Panc1 (cell line): ENCODE results near the gene GABRR2. TPM values are rescaled to one million over a fixed set of nuclear protein-coding genes. Genes with fewer than 3 reads are reported as not detected.

Source experiments
- ATAC-seq: fragments of 200-7000 bp; cut with Tn5 transposase; 2 replicates; pipeline ENCODE4 v1.9.1; 2020; ENCODE audit warnings: mild to moderate bottlenecking, moderate library complexity
- BruUV-seq: library from RNA; stranded (reverse); fragments of 400-500 nt; replicated peaks from 2 replicates; lab custom pipeline; 2021; lab: Mats Ljungman, UMichigan
- CTCF ChIA-PET: fragments of 300-600 bp; sonication (Branson Sonifier 250); formaldehyde crosslinking; loops from one replicate; lab custom pipeline; 2022; ENCODE audit warnings: antibody characterized with exemption; lab: Charles Lee
- POLR2A ChIA-PET: fragments of 300-600 bp; sonication (Branson Sonifier 250); formaldehyde crosslinking; loops from one replicate; lab custom pipeline; 2022; ENCODE audit warnings: antibody characterized with exemption; lab: Charles Lee
- DNase-seq: peaks from one replicate; pipeline ENCODE4 v3.0.0-alpha.2; 2010; ENCODE audit warnings: low read depth, low spot score
- H3K27ac ChIP-seq: 2 replicates; pipeline ENCODE4 v1.5.1; 2011; ENCODE audit warnings: mild to moderate bottlenecking, low read length, inconsistent platforms
- H3K27me3 ChIP-seq: fragments of 200-500 bp; sonication (Bioruptor generic); 2 replicates; pipeline ENCODE4 v1.6.0; 2014; ENCODE audit warnings: low read length, inconsistent platforms; ENCODE audit not compliant: control insufficient read depth, insufficient read depth
- H3K36me3 ChIP-seq: fragments of 200-500 bp; sonication (Bioruptor generic); 2 replicates; pipeline ENCODE4 v1.5.1; 2014; ENCODE audit warnings: inconsistent platforms, mild to moderate bottlenecking, low read length, moderate library complexity; ENCODE audit not compliant: control insufficient read depth, insufficient read depth
- H3K4me1 ChIP-seq: 2 replicates; pipeline ENCODE4 v1.5.1; 2011; ENCODE audit warnings: inconsistent platforms, mild to moderate bottlenecking, low read length, moderate library complexity; ENCODE audit not compliant: control insufficient read depth, insufficient read depth
- H3K4me3 ChIP-seq, 2 experiments: 2 replicates each; pipeline ENCODE4 v1.5.1; 2011 to 2012; ENCODE audit warnings: low read depth in 2 of 2, low read length in 2 of 2, mild to moderate bottlenecking in 2 of 2, inconsistent platforms in 1 of 2, moderate library complexity in 1 of 2
- H3K9me3 ChIP-seq: fragments of 200-500 bp; sonication (Bioruptor generic); 2 replicates; pipeline ENCODE4 v1.5.1; 2014; ENCODE audit warnings: low read depth, mild to moderate bottlenecking, inconsistent platforms, low read length, moderate library complexity; ENCODE audit not compliant: control insufficient read depth, insufficient read depth
- POLR2AphosphoS5 ChIP-seq: IDR thresholded peaks from 2 replicates; pipeline ENCODE4 v1.6.1; 2012; ENCODE audit warnings: mild to moderate bottlenecking, low read depth, low read length, moderate library complexity
- SIN3A ChIP-seq: IDR thresholded peaks from 2 replicates; pipeline ENCODE4 v1.6.1; 2012; ENCODE audit warnings: low read depth, mild to moderate bottlenecking, low read length, moderate library complexity, borderline replicate concordance; ENCODE audit not compliant: insufficient read depth
- TCF7L2 ChIP-seq: IDR thresholded peaks from 2 replicates; pipeline ENCODE4 v1.6.1; 2011; ENCODE audit warnings: mild to moderate bottlenecking, low read depth, low read length, inconsistent platforms
- in situ Hi-C: cut with HindIII; loops from 2 replicates; pipeline ENCODE4 v1.10.0; 2016; ENCODE audit warnings: low sequenced_read_pairs, low pct_unique_long_range_greater_than_20kb
- intact Hi-C: fragments of 100-400 bp; cut with micrococcal nuclease; formaldehyde crosslinking; loops from one replicate; pipeline ENCODE4 v1.10.0; 2022; ENCODE audit not compliant: unreplicated experiment
- total RNA-seq: library from RNA; stranded (reverse); gene quantifications from one replicate; pipeline ENCODE4 v1.2.1, GENCODE V29; 2021; ENCODE audit not compliant: unreplicated experiment
- TF ChIP-seq, protein P1 (sequence below): fragments of 450-650 bp; IDR thresholded peaks from 2 replicates; pipeline ENCODE4 v1.5.1; 2017; ENCODE audit warnings: mild to moderate bottlenecking
- TF ChIP-seq, protein P2 (sequence below), 2 experiments: IDR thresholded peaks; 2 replicates each; pipeline ENCODE4 v1.6.1; 2011 to 2012; ENCODE audit warnings: low read depth in 2 of 2, control low read depth in 1 of 2, low read length in 1 of 2, mild to moderate bottlenecking in 1 of 2, moderate library complexity in 1 of 2; ENCODE audit not compliant: insufficient read depth in 1 of 2

Gene GABRR2
- total RNA-seq, 1 experiment from 2014 or later = 0.18 TPM

DNA sequence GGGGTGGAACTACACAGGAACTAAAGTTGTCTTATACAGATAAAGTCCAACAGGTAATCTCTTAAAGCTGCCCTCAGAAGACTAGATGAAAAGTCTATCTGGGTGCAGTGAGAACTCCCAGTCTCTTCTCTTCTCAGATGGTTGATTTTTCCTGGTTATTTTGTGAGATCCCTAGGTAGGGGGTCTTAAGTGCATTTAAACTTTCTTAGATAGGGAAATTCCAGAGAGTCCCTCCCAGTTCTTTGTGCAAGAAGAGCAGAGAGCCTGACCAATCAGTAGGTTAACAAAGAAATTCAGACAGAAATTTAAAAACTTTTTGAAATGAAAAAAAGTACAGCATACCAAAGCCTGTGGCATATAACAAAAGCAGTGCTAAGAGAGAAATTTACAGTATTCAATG lies 2.0 kb upstream of the GABRR2 start:
- TF ChIP-seq POLR2AphosphoS5 = no peak
- no peak for TF ChIP-seq SIN3A
- TF ChIP-seq, protein P1, sequence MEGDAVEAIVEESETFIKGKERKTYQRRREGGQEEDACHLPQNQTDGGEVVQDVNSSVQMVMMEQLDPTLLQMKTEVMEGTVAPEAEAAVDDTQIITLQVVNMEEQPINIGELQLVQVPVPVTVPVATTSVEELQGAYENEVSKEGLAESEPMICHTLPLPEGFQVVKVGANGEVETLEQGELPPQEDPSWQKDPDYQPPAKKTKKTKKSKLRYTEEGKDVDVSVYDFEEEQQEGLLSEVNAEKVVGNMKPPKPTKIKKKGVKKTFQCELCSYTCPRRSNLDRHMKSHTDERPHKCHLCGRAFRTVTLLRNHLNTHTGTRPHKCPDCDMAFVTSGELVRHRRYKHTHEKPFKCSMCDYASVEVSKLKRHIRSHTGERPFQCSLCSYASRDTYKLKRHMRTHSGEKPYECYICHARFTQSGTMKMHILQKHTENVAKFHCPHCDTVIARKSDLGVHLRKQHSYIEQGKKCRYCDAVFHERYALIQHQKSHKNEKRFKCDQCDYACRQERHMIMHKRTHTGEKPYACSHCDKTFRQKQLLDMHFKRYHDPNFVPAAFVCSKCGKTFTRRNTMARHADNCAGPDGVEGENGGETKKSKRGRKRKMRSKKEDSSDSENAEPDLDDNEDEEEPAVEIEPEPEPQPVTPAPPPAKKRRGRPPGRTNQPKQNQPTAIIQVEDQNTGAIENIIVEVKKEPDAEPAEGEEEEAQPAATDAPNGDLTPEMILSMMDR = no peak
- TF ChIP-seq TCF7L2 = no peak
- TF ChIP-seq, protein P2, sequence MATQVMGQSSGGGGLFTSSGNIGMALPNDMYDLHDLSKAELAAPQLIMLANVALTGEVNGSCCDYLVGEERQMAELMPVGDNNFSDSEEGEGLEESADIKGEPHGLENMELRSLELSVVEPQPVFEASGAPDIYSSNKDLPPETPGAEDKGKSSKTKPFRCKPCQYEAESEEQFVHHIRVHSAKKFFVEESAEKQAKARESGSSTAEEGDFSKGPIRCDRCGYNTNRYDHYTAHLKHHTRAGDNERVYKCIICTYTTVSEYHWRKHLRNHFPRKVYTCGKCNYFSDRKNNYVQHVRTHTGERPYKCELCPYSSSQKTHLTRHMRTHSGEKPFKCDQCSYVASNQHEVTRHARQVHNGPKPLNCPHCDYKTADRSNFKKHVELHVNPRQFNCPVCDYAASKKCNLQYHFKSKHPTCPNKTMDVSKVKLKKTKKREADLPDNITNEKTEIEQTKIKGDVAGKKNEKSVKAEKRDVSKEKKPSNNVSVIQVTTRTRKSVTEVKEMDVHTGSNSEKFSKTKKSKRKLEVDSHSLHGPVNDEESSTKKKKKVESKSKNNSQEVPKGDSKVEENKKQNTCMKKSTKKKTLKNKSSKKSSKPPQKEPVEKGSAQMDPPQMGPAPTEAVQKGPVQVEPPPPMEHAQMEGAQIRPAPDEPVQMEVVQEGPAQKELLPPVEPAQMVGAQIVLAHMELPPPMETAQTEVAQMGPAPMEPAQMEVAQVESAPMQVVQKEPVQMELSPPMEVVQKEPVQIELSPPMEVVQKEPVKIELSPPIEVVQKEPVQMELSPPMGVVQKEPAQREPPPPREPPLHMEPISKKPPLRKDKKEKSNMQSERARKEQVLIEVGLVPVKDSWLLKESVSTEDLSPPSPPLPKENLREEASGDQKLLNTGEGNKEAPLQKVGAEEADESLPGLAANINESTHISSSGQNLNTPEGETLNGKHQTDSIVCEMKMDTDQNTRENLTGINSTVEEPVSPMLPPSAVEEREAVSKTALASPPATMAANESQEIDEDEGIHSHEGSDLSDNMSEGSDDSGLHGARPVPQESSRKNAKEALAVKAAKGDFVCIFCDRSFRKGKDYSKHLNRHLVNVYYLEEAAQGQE (IDR thresholded peaks at IDR 0.05; ENCODE audit: insufficient read depth in 1 of 2, low read depth in 2 of 2, low read length in 1 of 2) = no peak
- H3K4me3 ChIP-seq = no peak overlapping the region
- in situ Hi-C loops (no loop called here), intact Hi-C loops (no loop called here)
- no peaks in the 10 kb centered on the region; the same call in 1 of the 2 replicates for H3K4me1 ChIP-seq
- ATAC-seq = no peak
- BruUV-seq = no TSS peak
- ChIA-PET CTCF (interaction anchor here (0.7 kb wide), 1 partner anchor 17 kb away, joined by 3 read pairs; no protein-coding TSS in a partner anchor), POLR2A (no interaction called here)
- no peaks in the 10 kb centered on the region for H3K9me3 ChIP-seq
- no peaks in the 10 kb centered on the region for H3K36me3 ChIP-seq
- H3K27me3 ChIP-seq = no peaks in the 10 kb centered on the region
- H3K27ac ChIP-seq = no peak overlapping the region
- DNase-seq = no peak

DNA sequence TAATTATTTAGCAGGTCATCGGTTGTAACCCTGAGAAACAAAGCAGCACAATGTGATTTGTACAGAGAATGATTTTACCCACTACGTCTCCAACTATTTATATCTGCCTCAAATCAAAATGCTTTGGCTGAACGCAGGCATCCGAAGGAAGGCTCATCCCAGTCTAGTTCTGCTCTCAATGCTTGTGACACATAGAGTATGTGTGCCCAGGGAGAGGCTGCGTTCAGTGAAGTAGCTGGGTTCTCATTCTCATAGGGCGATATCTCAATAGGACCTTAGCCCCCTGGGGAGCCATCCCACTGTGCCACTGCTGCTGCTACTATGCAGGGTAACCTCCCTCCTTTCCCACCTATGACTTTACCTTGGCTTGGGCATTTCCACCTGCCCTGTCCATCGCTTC lies 407 bp downstream of the GABRR2 start:
- DNase-seq (no peak), ATAC-seq (no peak)
- intact Hi-C loops = loop anchor here (5.0 kb wide), 1 partner anchor 53 kb away; no protein-coding TSS in a partner anchor
- H3K9me3 ChIP-seq = no peaks in the 10 kb centered on the region
- CTCF ChIA-PET = no interaction called here
- TF ChIP-seq POLR2AphosphoS5 (no peak), SIN3A (no peak), TCF7L2 (no peak)
- TF ChIP-seq, protein P1 = no peak
- TF ChIP-seq, protein P2 (IDR thresholded peaks at IDR 0.05; ENCODE audit: insufficient read depth in 1 of 2, low read depth in 2 of 2, low read length in 1 of 2) = no peak
- POLR2A ChIA-PET = interaction anchor here (0.6 kb wide), 1 partner anchor 265 kb away, joined by 3 read pairs; no protein-coding TSS in a partner anchor
- no peaks in the 10 kb centered on the region; the same call in none of the 2 replicates for H3K4me1 ChIP-seq
- H3K36me3 ChIP-seq = no peaks in the 10 kb centered on the region
- no peak overlapping the region for H3K27ac ChIP-seq
- no TSS peak for BruUV-seq
- no peaks in the 10 kb centered on the region for H3K27me3 ChIP-seq
- H3K4me3 ChIP-seq = no peak overlapping the region
- in situ Hi-C loops = no loop called here
